ENCODE results near the gene SHROOM3.

- no peak for TF ChIP-seq GATA2 (IDR thresholded peaks at IDR 0.05; ENCODE audit: low read depth, low read length)
- TF ChIP-seq GATA3 (IDR thresholded peaks at IDR 0.05; ENCODE audit: low read depth, low read length), result no peak
Measured at GRCh38 chr4:76549765-76550164, 114.7 kb downstream of the SHROOM3 start.

Measured in SH-SY5Y (cell line).